Activated T-cell treated with anti-CD3 and anti-CD28 coated beads, Interleukin-2, amount 50 U/mL, for 4 hours (primary cell): ENCODE measurements around the gene CAMK1G. TPM values are rescaled to one million over a fixed set of nuclear protein-coding genes. Genes with fewer than 3 reads are reported as not detected.

Experiments used
- ATAC-seq, 2 donors: fragments of 200-7000 bp; cut with Tn5 transposase; one replicate each; pipeline ENCODE4 v1.10.0; 2021
- DNase-seq: peaks from one replicate; pipeline ENCODE4 v3.0.0-alpha.2; 2020
- H3K27me3 Mint-ChIP-seq: one replicate; pipeline ENCODE4 v1.8.0; 2021; ENCODE audit warnings: low read depth, mixed read lengths
- H3K36me3 Mint-ChIP-seq: one replicate; pipeline ENCODE4 v1.8.0; 2022; ENCODE audit warnings: mixed read lengths; ENCODE audit not compliant: insufficient read depth
- H3K4me1 Mint-ChIP-seq: one replicate; pipeline ENCODE4 v1.8.0; 2021; ENCODE audit warnings: low read depth, mixed read lengths
- H3K4me3 Mint-ChIP-seq: one replicate; pipeline ENCODE4 v1.8.0; 2021; ENCODE audit warnings: mild to moderate bottlenecking, moderate library complexity, mixed read lengths
- H3K9me3 Mint-ChIP-seq: one replicate; pipeline ENCODE4 v1.8.0; 2021; ENCODE audit warnings: mixed read lengths
- total RNA-seq, 3 donors: library from RNA; stranded (reverse); gene quantifications; one replicate each; pipeline ENCODE4 v1.2.1, GENCODE V29; 2021

Gene CAMK1G
- total RNA-seq, 3 donors from 2014 or later: 0.08 to 0.15 (median 0.14) TPM

- ATAC-seq (no peak), DNase-seq (no peak)
- no peaks in the 10 kb centered on the region for H3K9me3 Mint-ChIP-seq
- peaks cover 3% of the 10 kb centered on the region for H3K27me3 Mint-ChIP-seq
- no peaks in the 10 kb centered on the region for H3K4me1 Mint-ChIP-seq
- no peak overlapping the region for H3K4me3 Mint-ChIP-seq
- H3K36me3 Mint-ChIP-seq: no peaks in the 10 kb centered on the region
Observed at GRCh38 chr1:209554761-209555611, 28.5 kb upstream of the CAMK1G start.

DNA sequence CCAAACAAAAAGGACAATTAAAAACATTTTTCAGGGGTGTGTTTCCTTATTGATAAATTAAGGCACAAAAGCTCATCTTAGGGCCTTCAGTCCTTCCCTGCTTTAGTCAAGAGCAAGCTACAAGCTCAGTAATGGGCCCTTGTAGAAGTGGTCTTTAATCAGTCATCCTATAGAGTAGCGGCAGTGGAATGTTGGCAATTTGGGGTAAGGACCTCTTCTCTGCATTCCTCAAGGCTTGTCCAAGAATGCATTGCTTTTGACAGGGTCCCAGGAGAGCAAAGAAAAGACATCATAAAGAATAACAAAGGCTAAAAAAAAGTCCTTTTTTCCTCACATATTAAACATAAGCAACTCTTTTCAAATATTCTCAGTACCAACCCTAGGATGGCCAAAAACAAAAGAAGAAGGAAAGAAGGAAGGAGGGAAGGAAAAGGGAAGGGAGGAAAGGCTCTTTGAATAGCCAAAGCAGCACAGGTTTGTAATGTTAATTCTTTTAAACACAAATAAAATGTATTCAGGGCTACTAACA is 27.3 kb upstream of the CAMK1G start:
- no peaks in the 10 kb centered on the region for H3K36me3 Mint-ChIP-seq
- H3K4me3 Mint-ChIP-seq: no peak overlapping the region
- no peaks in the 10 kb centered on the region for H3K4me1 Mint-ChIP-seq
- DNase-seq (no peak), ATAC-seq (no peak)
- H3K27me3 Mint-ChIP-seq: peaks cover 3% of the 10 kb centered on the region
- H3K9me3 Mint-ChIP-seq: no peaks in the 10 kb centered on the region

- Mint-ChIP-seq H3K36me3 (no peaks in the 10 kb centered on the region), H3K9me3 (no peaks in the 10 kb centered on the region), H3K4me1 (no peaks in the 10 kb centered on the region), H3K4me3 (no peak overlapping the region), H3K27me3 (peaks cover 6% of the 10 kb centered on the region)
- ATAC-seq (no peak), DNase-seq (no peak)
Observed at GRCh38 chr1:209557221-209557620, 26.3 kb upstream of the CAMK1G start.

DNA sequence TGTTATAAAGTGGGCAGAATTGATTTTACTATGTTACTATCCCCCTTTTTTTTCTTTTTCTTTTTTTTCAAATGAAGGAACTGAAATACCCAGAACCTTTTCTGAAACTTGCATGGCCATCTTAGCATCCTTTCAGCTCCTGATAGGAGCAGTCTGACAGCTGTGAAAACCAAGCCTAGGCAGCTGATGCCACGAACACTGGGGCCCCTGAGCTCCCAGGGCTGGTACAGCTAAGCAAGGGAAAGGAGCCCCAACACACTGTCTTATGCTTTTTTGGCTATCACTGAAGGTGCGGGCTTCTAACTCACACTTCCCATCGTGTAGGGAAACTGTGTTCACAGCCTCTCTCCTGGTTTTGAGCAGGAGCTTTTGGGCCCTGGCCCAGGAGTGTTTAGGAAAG is 23.0 kb upstream of the CAMK1G start:
- Mint-ChIP-seq H3K4me1 (no peaks in the 10 kb centered on the region), H3K4me3 (no peak overlapping the region), H3K27me3 (peaks cover 24% of the 10 kb centered on the region), H3K36me3 (no peaks in the 10 kb centered on the region), H3K9me3 (no peaks in the 10 kb centered on the region)
- ATAC-seq: no peak
- DNase-seq: no peak

GRCh38 chr1:209560952-209561351 is 22.6 kb upstream of the CAMK1G start:
- Mint-ChIP-seq H3K4me3 (no peak overlapping the region), H3K4me1 (no peaks in the 10 kb centered on the region), H3K9me3 (no peaks in the 10 kb centered on the region), H3K36me3 (no peaks in the 10 kb centered on the region), H3K27me3 (peaks cover 25% of the 10 kb centered on the region)
- no peak for ATAC-seq
- no peak for DNase-seq

GRCh38 chr1:209561532-209561931 is 22.0 kb upstream of the CAMK1G start:
- Mint-ChIP-seq H3K27me3 (peaks cover 28% of the 10 kb centered on the region), H3K36me3 (no peaks in the 10 kb centered on the region), H3K9me3 (no peaks in the 10 kb centered on the region), H3K4me3 (no peak overlapping the region), H3K4me1 (peaks cover 5% of the 10 kb centered on the region)
- DNase-seq (no peak), ATAC-seq (no peak)

- no peak for DNase-seq
- Mint-ChIP-seq H3K9me3 (no peaks in the 10 kb centered on the region), H3K27me3 (peaks cover 32% of the 10 kb centered on the region), H3K4me1 (peaks cover 16% of the 10 kb centered on the region), H3K36me3 (no peaks in the 10 kb centered on the region), H3K4me3 (no peak overlapping the region)
- no peak for ATAC-seq
Observed at GRCh38 chr1:209564849-209565248, 18.7 kb upstream of the CAMK1G start.

GRCh38 chr1:209565759-209566678 is 17.5 kb upstream of the CAMK1G start:
- H3K27me3 Mint-ChIP-seq: peaks cover 40% of the 10 kb centered on the region
- DNase-seq: peak; percentile 64
- H3K4me3 Mint-ChIP-seq: no peak overlapping the region
- H3K36me3 Mint-ChIP-seq: no peaks in the 10 kb centered on the region
- H3K9me3 Mint-ChIP-seq: no peaks in the 10 kb centered on the region
- peak; percentile 80 to 84 for ATAC-seq
- H3K4me1 Mint-ChIP-seq: peaks cover 18% of the 10 kb centered on the region

GRCh38 chr1:209567698-209568175 is 15.8 kb upstream of the CAMK1G start:
- Mint-ChIP-seq H3K9me3 (no peaks in the 10 kb centered on the region), H3K27me3 (peaks cover 41% of the 10 kb centered on the region), H3K4me3 (no peak overlapping the region), H3K36me3 (no peaks in the 10 kb centered on the region), H3K4me1 (peaks cover 18% of the 10 kb centered on the region)
- DNase-seq: no peak
- no peak for ATAC-seq

DNA sequence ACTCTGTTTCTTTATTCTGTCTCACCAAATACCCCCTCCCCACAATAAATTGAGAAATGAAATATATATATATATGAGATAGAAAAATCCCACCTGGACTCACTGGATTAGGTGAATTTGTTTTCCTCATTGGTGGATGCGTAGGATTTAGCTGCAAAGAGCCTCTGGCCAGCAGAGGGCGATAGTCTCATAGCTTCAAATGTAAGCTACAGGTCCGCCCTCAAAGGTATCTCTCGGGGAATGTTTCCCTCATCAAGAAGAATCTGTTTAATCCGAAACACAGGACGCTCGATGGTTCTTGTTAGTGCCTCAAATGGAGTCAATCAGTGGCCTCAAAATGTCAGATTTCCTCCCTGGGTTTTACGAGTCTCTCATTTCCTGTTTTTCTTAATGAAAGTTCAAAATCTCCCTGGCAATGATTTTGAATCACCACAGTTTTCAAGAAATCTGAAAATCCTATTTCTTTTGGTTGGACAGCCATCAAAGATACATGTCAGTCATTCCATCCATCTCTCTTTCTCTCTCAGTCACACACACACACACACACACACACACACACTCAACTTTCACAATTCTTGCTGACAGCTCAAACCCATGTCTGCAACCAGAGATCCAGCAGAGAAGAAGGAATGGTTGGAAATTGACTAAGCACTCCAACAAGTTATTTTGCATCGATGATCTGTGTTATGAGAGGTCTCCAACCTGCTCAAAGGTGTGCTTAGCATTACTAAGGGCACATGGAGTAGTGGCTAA is 13.9 kb upstream of the CAMK1G start:
- Mint-ChIP-seq H3K4me3 (no peak overlapping the region), H3K27me3 (peaks cover 35% of the 10 kb centered on the region), H3K36me3 (no peaks in the 10 kb centered on the region), H3K9me3 (no peaks in the 10 kb centered on the region), H3K4me1 (peaks cover 18% of the 10 kb centered on the region)
- ATAC-seq (peak; percentile 48 to 63), DNase-seq (peak; percentile 72)

GRCh38 chr1:209570743-209571142 is 12.8 kb upstream of the CAMK1G start:
- H3K9me3 Mint-ChIP-seq: no peaks in the 10 kb centered on the region
- peaks cover 18% of the 10 kb centered on the region for H3K4me1 Mint-ChIP-seq
- ATAC-seq (no peak), DNase-seq (no peak)
- no peaks in the 10 kb centered on the region for H3K36me3 Mint-ChIP-seq
- no peak overlapping the region for H3K4me3 Mint-ChIP-seq
- peaks cover 27% of the 10 kb centered on the region for H3K27me3 Mint-ChIP-seq

GRCh38 chr1:209576392-209577197 is 6.9 kb upstream of the CAMK1G start:
- no peaks in the 10 kb centered on the region for H3K9me3 Mint-ChIP-seq
- ATAC-seq: peak; percentile 84 to 87
- no peak overlapping the region for H3K4me3 Mint-ChIP-seq
- H3K27me3 Mint-ChIP-seq: peaks cover 10% of the 10 kb centered on the region
- H3K4me1 Mint-ChIP-seq: no peaks in the 10 kb centered on the region
- H3K36me3 Mint-ChIP-seq: no peaks in the 10 kb centered on the region
- DNase-seq: peak; percentile 56

- no peak for DNase-seq
- Mint-ChIP-seq H3K36me3 (no peaks in the 10 kb centered on the region), H3K9me3 (no peaks in the 10 kb centered on the region), H3K27me3 (peaks cover 8% of the 10 kb centered on the region), H3K4me1 (no peaks in the 10 kb centered on the region), H3K4me3 (no peak overlapping the region)
- ATAC-seq: no peak
Observed at GRCh38 chr1:209577346-209577745, 6.2 kb upstream of the CAMK1G start.
